Activated B cell treated with CpG ODN at 0.5 μM for 24 hours (primary cell): ENCODE measurements around the gene COBL. TPM values are rescaled to one million over a fixed set of nuclear protein-coding genes. Genes with fewer than 3 reads are reported as not detected.

Experiments used
- ATAC-seq: fragments of 200-7000 bp; cut with Tn5 transposase; one replicate; pipeline ENCODE4 v1.10.0; 2021; ENCODE audit warnings: low read depth, mild to moderate bottlenecking, moderate library complexity
- CTCF ChIA-PET: fragments of 350-600 bp; sonication (Branson Sonifier 250); formaldehyde crosslinking; loops from one replicate; lab custom pipeline; 2021; ENCODE audit warnings: antibody characterized with exemption; lab: Charles Lee
- POLR2A ChIA-PET: fragments of 350-600 bp; sonication (Branson Sonifier 250); formaldehyde crosslinking; loops from one replicate; lab custom pipeline; 2021; ENCODE audit warnings: antibody characterized with exemption; lab: Charles Lee
- DNase-seq: peaks from one replicate; pipeline ENCODE4 v3.0.0; 2022
- H3K27ac Mint-ChIP-seq: one replicate; pipeline ENCODE4 v1.8.0; 2020; ENCODE audit warnings: mixed read lengths
- H3K27me3 Mint-ChIP-seq: one replicate; pipeline ENCODE4 v1.8.0; 2021; ENCODE audit warnings: mixed read lengths
- H3K36me3 Mint-ChIP-seq: one replicate; pipeline ENCODE4 v1.8.0; 2021; ENCODE audit warnings: low read depth, mixed read lengths
- H3K4me1 Mint-ChIP-seq: one replicate; pipeline ENCODE4 v1.8.0; 2021; ENCODE audit warnings: mixed read lengths
- H3K4me3 Mint-ChIP-seq: one replicate; pipeline ENCODE4 v1.8.0; 2020; ENCODE audit warnings: mild to moderate bottlenecking, mixed read lengths
- H3K9me3 Mint-ChIP-seq: one replicate; pipeline ENCODE4 v1.8.0; 2020; ENCODE audit warnings: mixed read lengths
- intact Hi-C: fragments of 100-400 bp; cut with micrococcal nuclease; formaldehyde crosslinking; loops from one replicate; pipeline ENCODE4 v1.15.1; 2024
- total RNA-seq: library from RNA; stranded (reverse); gene quantifications from 2 replicates; pipeline ENCODE4 v1.2.3, GENCODE V29; 2022
- TF ChIP-seq, protein P1 (sequence below): fragments of 200-600 bp; IDR thresholded peaks from one replicate; pipeline ENCODE4 v1.8.0; 2022; ENCODE audit warnings: antibody characterized with exemption, mild to moderate bottlenecking

Gene COBL
- total RNA-seq, 1 donor from 2014 or later: not detected

DNA sequence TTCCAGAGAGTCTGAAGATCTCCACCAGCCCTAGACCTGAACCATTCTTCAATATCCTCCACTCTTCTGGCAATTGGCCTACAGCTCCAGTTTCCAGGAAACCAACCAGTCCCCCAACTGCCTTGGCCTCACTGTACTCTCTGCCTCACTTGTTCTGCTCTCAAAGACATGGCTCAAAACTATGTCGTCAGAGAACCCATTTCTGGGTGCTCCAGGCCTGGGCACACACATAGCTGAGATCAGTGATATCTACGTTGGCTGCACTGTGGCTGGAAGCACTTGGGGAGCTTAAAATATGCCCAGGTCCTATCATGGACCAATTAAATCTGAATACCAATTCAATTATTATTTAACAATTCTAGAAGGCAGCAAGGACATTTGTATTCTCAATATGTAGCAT lies 93.1 kb downstream of the COBL start:
- DNase-seq (no peak), ATAC-seq (no peak)
- no peak overlapping the region for H3K4me3 Mint-ChIP-seq
- H3K36me3 Mint-ChIP-seq: no peaks in the 10 kb centered on the region
- intact Hi-C loops: no loop called here
- H3K27ac Mint-ChIP-seq: no peak overlapping the region
- POLR2A ChIA-PET: no interaction called here
- no peaks in the 10 kb centered on the region for H3K4me1 Mint-ChIP-seq
- H3K9me3 Mint-ChIP-seq: no peaks in the 10 kb centered on the region
- TF ChIP-seq, protein P1, sequence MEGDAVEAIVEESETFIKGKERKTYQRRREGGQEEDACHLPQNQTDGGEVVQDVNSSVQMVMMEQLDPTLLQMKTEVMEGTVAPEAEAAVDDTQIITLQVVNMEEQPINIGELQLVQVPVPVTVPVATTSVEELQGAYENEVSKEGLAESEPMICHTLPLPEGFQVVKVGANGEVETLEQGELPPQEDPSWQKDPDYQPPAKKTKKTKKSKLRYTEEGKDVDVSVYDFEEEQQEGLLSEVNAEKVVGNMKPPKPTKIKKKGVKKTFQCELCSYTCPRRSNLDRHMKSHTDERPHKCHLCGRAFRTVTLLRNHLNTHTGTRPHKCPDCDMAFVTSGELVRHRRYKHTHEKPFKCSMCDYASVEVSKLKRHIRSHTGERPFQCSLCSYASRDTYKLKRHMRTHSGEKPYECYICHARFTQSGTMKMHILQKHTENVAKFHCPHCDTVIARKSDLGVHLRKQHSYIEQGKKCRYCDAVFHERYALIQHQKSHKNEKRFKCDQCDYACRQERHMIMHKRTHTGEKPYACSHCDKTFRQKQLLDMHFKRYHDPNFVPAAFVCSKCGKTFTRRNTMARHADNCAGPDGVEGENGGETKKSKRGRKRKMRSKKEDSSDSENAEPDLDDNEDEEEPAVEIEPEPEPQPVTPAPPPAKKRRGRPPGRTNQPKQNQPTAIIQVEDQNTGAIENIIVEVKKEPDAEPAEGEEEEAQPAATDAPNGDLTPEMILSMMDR: no peak
- CTCF ChIA-PET: no interaction called here
- H3K27me3 Mint-ChIP-seq: no peaks in the 10 kb centered on the region

GRCh38 chr7:51222916-51223315 lies 93.7 kb downstream of the COBL start:
- Mint-ChIP-seq H3K27me3 (no peaks in the 10 kb centered on the region), H3K4me1 (no peaks in the 10 kb centered on the region), H3K36me3 (no peaks in the 10 kb centered on the region), H3K4me3 (no peak overlapping the region), H3K27ac (no peak overlapping the region), H3K9me3 (no peaks in the 10 kb centered on the region)
- TF ChIP-seq, protein P1: no peak
- POLR2A ChIA-PET: no interaction called here
- ATAC-seq: no peak
- CTCF ChIA-PET: no interaction called here
- intact Hi-C loops: no loop called here
- DNase-seq: no peak

GRCh38 chr7:51220226-51220625 lies 96.4 kb downstream of the COBL start:
- POLR2A ChIA-PET: no interaction called here

DNA sequence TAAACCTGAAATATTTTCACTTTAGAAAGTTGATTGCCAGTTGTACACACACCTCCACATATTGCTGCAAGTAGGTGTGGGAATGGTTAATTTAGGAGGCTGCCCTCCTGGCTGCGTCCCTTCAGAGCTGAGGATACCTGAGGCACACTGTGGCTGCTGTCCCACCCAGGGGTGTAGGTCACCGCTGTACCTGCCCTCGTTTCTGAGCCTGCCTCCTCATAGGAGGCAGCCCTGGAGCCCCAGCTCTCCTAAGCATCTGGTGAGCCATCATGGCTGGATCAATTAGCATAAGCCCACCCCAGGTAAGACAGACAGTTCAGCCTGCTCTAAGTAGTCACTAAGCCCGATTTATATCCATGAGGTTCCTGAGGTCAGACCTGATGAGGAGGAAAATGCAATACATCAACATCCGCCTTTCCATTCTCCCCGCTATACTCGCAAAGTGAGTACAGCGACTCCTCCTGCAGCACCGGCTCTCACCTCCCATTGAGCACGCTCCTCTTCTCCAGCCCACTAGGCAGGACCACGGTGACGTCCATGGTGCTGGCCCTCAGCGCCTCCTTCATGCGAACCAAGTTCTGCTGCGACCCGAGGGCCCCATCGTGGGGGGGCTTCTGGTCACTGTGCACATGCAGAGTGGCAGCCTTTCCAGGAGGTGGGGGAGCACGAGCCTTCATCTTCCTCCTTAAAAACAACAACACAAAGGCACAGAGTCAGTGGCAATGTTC lies 97.2 kb downstream of the COBL start:
- ATAC-seq (no peak), DNase-seq (no peak)
- ChIA-PET POLR2A (no interaction called here), CTCF (no interaction called here)
- intact Hi-C loops: no loop called here
- H3K4me3 Mint-ChIP-seq: no peak overlapping the region
- no peaks in the 10 kb centered on the region for H3K27me3 Mint-ChIP-seq
- H3K36me3 Mint-ChIP-seq: no peaks in the 10 kb centered on the region
- H3K27ac Mint-ChIP-seq: no peak overlapping the region
- TF ChIP-seq, protein P1: no peak
- H3K9me3 Mint-ChIP-seq: no peaks in the 10 kb centered on the region
- no peaks in the 10 kb centered on the region for H3K4me1 Mint-ChIP-seq

More at GRCh38 chr7:51220226-51220625, 96.4 kb downstream of the COBL start:
- no peaks in the 10 kb centered on the region for H3K4me1 Mint-ChIP-seq
- no peak overlapping the region for H3K4me3 Mint-ChIP-seq
- no peaks in the 10 kb centered on the region for H3K9me3 Mint-ChIP-seq
- CTCF ChIA-PET: no interaction called here
- H3K27ac Mint-ChIP-seq: no peak overlapping the region
- H3K27me3 Mint-ChIP-seq: no peaks in the 10 kb centered on the region
- intact Hi-C loops: no loop called here
- no peak for DNase-seq
- TF ChIP-seq, protein P1: no peak
- H3K36me3 Mint-ChIP-seq: no peaks in the 10 kb centered on the region
- no peak for ATAC-seq

GRCh38 chr7:51217804-51218203 lies 98.8 kb downstream of the COBL start:
- no peaks in the 10 kb centered on the region for H3K4me1 Mint-ChIP-seq
- ATAC-seq (no peak), DNase-seq (no peak)
- H3K4me3 Mint-ChIP-seq: no peak overlapping the region
- intact Hi-C loops: no loop called here
- no peaks in the 10 kb centered on the region for H3K9me3 Mint-ChIP-seq
- POLR2A ChIA-PET: no interaction called here
- H3K27me3 Mint-ChIP-seq: no peaks in the 10 kb centered on the region
- H3K27ac Mint-ChIP-seq: no peak overlapping the region
- no peaks in the 10 kb centered on the region for H3K36me3 Mint-ChIP-seq
- CTCF ChIA-PET: no interaction called here
- TF ChIP-seq, protein P1: no peak
